Thoracic aorta (tissue), 2 donors: ENCODE measurements around the gene WDR3. TPM values are rescaled to one million over a fixed set of nuclear protein-coding genes. Genes with fewer than 3 reads are reported as not detected.
A peak's percentile ranks its signal among the peaks of the same experiment; 100 is the strongest.

ENCODE experiments used
- ATAC-seq: fragments of 150-250 bp; one replicate; pipeline ENCODE4 v1.8.0; 2017; ENCODE audit warnings: low read depth; ENCODE audit not compliant: insufficient number of reproducible peaks, low FRiP score
- DNase-seq: peaks from one replicate; pipeline ENCODE4 v3.0.0-alpha.2; 2020; ENCODE audit warnings: low spot score
- H3K27ac ChIP-seq, 2 donors: fragments of 200-600 bp; sonication (generic); 1 replicate in 1 of 2; 2 replicates in 1 of 2; pipeline ENCODE4 v1.5.1; 2016; ENCODE audit warnings: mild to moderate bottlenecking in 2 of 2, moderate library complexity in 2 of 2
- H3K27me3 ChIP-seq: fragments of 200-600 bp; sonication (generic); replicated peaks from 2 replicates; pipeline ENCODE4 v1.6.0; 2016; ENCODE audit warnings: mild to moderate bottlenecking; ENCODE audit not compliant: insufficient read depth
- H3K36me3 ChIP-seq: fragments of 200-600 bp; sonication (generic); one replicate; pipeline ENCODE4 v1.5.1; 2016
- H3K4me1 ChIP-seq, 2 donors: fragments of 200-600 bp; sonication (generic); 1 replicate in 1 of 2; 2 replicates in 1 of 2; pipeline versions ENCODE4 v1.5.1 to v1.6.0; 2016; ENCODE audit warnings: low read depth in 2 of 2, mild to moderate bottlenecking in 1 of 2; ENCODE audit not compliant: control insufficient read depth in 1 of 2
- H3K4me3 ChIP-seq: fragments of 200-600 bp; sonication (generic); 2 replicates; pipeline ENCODE4 v1.5.1; 2016; ENCODE audit warnings: mild to moderate bottlenecking
- H3K9me3 ChIP-seq: fragments of 200-600 bp; sonication (generic); 2 replicates; pipeline ENCODE4 v1.5.1; 2016
- total RNA-seq, 2 donors: library from RNA; depleted of rRNA; stranded (reverse); fragments of >200 nt; gene quantifications; one replicate each; pipeline versions ENCODE4 v1.1.0 to v1.2.3, GENCODE V29; 2016
- TF ChIP-seq, protein P1 (sequence below): fragments of 200-600 bp; sonication (generic); IDR thresholded peaks from one replicate; pipeline ENCODE4 v1.5.1; 2019; ENCODE audit warnings: antibody characterized with exemption

Gene WDR3
- total RNA-seq, 2 donors from 2014 or later = 4.5 to 22.8 TPM

DNA sequence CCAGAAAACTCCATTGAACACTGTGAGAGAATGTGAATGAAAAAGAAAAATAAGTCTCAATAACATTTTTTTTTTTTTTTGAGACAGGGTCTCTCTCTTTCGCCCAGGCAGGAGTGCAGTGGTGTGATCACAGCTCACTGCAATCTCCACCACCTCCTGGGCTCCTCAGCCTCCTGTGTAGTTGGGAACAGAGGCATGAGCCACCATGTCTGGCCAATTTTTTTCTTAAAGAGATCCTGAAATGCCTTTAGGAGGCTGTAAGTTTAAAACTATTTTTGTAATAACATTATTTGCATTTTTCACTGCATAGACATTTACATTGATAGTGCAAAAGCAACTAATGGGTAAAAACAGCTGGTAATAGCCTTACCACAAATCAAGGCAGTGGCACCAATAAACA lies 35.5 kb upstream of the WDR3 start:
- Histone ChIP-seq H3K27ac (no peak overlapping the region), H3K4me1 (no peaks in the 10 kb centered on the region), H3K9me3 (no peaks in the 10 kb centered on the region), H3K36me3 (peaks cover 8% of the 10 kb centered on the region), H3K4me3 (no peak overlapping the region), H3K27me3 (no peaks in the 10 kb centered on the region)
- ATAC-seq (no peak), DNase-seq (no peak)
- TF ChIP-seq, protein P1, sequence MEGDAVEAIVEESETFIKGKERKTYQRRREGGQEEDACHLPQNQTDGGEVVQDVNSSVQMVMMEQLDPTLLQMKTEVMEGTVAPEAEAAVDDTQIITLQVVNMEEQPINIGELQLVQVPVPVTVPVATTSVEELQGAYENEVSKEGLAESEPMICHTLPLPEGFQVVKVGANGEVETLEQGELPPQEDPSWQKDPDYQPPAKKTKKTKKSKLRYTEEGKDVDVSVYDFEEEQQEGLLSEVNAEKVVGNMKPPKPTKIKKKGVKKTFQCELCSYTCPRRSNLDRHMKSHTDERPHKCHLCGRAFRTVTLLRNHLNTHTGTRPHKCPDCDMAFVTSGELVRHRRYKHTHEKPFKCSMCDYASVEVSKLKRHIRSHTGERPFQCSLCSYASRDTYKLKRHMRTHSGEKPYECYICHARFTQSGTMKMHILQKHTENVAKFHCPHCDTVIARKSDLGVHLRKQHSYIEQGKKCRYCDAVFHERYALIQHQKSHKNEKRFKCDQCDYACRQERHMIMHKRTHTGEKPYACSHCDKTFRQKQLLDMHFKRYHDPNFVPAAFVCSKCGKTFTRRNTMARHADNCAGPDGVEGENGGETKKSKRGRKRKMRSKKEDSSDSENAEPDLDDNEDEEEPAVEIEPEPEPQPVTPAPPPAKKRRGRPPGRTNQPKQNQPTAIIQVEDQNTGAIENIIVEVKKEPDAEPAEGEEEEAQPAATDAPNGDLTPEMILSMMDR = no peak

DNA sequence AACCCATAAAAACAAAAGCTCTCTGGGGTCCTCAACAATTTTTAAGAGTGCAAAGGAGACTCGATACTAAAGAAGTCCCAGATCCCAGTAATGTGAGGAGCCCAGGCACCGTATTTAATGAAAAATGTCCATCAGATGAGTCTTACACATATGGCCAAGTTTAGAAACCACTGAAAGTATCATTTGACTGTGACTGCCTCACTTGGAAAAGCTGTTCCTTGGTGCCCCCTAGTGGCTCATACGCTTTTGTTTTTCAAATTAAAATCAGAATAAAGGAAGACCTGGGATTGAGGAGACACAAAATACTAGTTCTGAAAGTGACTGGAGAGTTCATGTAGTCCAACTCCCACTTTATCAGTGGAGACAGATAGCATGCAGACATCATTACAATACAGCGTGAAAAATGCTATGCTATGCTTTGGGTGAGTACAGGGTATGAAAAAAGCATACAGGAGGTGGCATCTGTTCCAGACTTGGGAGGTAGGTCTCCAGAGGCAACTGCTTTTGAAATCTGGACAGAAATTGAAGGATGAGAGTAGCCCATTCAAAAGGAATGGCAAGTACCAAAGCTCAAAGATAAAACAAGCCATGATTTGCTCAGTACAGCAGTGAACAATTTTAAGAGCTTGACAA lies 33.9 kb upstream of the WDR3 start:
- Histone ChIP-seq H3K27ac (no peak overlapping the region), H3K27me3 (no peaks in the 10 kb centered on the region), H3K4me3 (no peak overlapping the region), H3K36me3 (peaks cover 14% of the 10 kb centered on the region), H3K4me1 (no peaks in the 10 kb centered on the region), H3K9me3 (no peaks in the 10 kb centered on the region)
- ATAC-seq = peak; percentile 64
- TF ChIP-seq, protein P1 = peak; percentile 78
- DNase-seq = peak; percentile 13

DNA sequence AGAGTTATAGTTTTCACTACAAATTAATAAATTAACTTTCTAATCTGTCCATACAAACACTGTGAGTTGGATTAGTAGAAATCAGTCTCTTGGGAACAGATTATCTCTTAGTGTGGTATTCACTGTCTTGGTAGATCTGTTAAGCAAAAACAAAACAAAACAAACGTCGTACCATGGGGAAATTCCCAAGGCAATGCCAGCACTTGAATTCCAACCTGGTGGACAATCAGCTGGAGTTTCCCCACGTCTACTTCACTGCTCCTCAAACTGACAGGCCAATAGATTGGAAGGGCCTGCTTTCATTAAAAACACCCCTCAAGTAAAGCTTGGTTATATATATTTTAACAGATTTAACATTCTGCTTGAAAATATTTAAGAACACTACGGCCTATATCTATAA lies 32.0 kb upstream of the WDR3 start:
- no peaks in the 10 kb centered on the region for H3K27me3 ChIP-seq
- H3K4me1 ChIP-seq = no peaks in the 10 kb centered on the region
- TF ChIP-seq, protein P1 = no peak
- H3K4me3 ChIP-seq = no peak overlapping the region
- H3K27ac ChIP-seq = no peak overlapping the region
- DNase-seq (no peak), ATAC-seq (no peak)
- H3K9me3 ChIP-seq = no peaks in the 10 kb centered on the region
- H3K36me3 ChIP-seq = peaks cover 14% of the 10 kb centered on the region

DNA sequence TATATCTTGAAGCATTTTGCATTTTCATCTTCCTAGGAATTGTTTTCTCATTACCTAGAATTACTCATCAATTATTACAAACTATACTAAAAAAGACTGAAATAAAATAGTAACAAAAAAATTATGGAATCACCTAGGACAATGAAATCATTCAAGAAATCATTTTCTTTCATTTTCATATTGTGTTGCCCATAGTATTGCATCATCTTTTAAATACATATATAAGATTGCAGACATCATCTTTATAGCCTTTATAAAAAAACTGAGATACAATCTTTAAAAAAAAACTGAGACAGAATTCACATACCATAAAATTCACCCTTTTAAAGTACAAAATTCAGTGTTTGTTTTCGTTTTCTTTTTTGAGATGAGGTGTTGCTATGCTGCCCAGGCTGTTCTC lies 29.7 kb upstream of the WDR3 start:
- TF ChIP-seq, protein P1 = no peak
- no peak for DNase-seq
- Histone ChIP-seq H3K4me1 (no peaks in the 10 kb centered on the region), H3K27ac (no peak overlapping the region), H3K36me3 (peaks cover 17% of the 10 kb centered on the region), H3K4me3 (no peak overlapping the region), H3K9me3 (no peaks in the 10 kb centered on the region), H3K27me3 (no peaks in the 10 kb centered on the region)
- no peak for ATAC-seq

DNA sequence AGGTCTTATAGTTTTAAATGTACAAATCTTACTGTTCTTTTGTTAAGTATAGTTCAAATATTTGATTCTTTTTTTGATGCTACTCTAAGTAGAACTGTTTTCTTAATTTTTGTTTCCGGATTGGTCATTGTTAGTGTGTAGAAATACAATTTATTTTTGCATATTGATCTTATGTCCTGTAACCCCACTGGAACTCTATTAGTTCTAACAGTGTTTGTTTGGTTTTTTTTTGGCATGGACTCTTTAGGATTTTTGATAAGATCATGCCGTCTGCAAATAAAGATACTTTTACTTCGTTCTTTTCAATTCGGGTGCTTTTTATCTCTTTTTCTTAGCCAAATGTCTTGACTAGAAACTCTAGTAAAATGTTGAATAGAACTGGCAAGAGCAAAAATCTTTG lies 26.6 kb upstream of the WDR3 start:
- ATAC-seq (no peak), DNase-seq (no peak)
- H3K9me3 ChIP-seq = no peaks in the 10 kb centered on the region
- TF ChIP-seq, protein P1 = no peak
- H3K36me3 ChIP-seq = peaks cover 17% of the 10 kb centered on the region
- H3K4me1 ChIP-seq = no peaks in the 10 kb centered on the region
- H3K4me3 ChIP-seq = no peak overlapping the region
- no peak overlapping the region for H3K27ac ChIP-seq
- no peaks in the 10 kb centered on the region for H3K27me3 ChIP-seq
